ENCODE results near the gene NCKAP5.

NCKAP5 gene

GRCh38 chr2:132999421-132999820, 568.8 kb downstream of the NCKAP5 start:
- Histone ChIP-seq H3K4me1 (ENCODE audit: insufficient read depth, poor library complexity, severe bottlenecking) (no peaks in the 10 kb centered on the region), H3K27ac (ENCODE audit: poor library complexity, severe bottlenecking) (no peak overlapping the region), H3K36me3 (ENCODE audit: low read depth) (no peaks in the 10 kb centered on the region), H3K27me3 (ENCODE audit: insufficient read depth, poor library complexity, severe bottlenecking) (no peaks in the 10 kb centered on the region), H3K4me3 (ENCODE audit: severe bottlenecking) (no peak overlapping the region), H3K9me3 (ENCODE audit: severe bottlenecking) (no peaks in the 10 kb centered on the region)
- DNase-seq (ENCODE audit: low spot score): no peak
- ATAC-seq (ENCODE audit: low read depth): no peak
- TF ChIP-seq, protein P1, sequence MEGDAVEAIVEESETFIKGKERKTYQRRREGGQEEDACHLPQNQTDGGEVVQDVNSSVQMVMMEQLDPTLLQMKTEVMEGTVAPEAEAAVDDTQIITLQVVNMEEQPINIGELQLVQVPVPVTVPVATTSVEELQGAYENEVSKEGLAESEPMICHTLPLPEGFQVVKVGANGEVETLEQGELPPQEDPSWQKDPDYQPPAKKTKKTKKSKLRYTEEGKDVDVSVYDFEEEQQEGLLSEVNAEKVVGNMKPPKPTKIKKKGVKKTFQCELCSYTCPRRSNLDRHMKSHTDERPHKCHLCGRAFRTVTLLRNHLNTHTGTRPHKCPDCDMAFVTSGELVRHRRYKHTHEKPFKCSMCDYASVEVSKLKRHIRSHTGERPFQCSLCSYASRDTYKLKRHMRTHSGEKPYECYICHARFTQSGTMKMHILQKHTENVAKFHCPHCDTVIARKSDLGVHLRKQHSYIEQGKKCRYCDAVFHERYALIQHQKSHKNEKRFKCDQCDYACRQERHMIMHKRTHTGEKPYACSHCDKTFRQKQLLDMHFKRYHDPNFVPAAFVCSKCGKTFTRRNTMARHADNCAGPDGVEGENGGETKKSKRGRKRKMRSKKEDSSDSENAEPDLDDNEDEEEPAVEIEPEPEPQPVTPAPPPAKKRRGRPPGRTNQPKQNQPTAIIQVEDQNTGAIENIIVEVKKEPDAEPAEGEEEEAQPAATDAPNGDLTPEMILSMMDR (IDR thresholded peaks at IDR 0.05; ENCODE audit: poor library complexity, severe bottlenecking): no peak

GRCh38 chr2:132998221-132998620, 570.0 kb downstream of the NCKAP5 start:
- Histone ChIP-seq H3K36me3 (ENCODE audit: low read depth) (no peaks in the 10 kb centered on the region), H3K27me3 (ENCODE audit: insufficient read depth, poor library complexity, severe bottlenecking) (no peaks in the 10 kb centered on the region), H3K9me3 (ENCODE audit: severe bottlenecking) (no peaks in the 10 kb centered on the region), H3K4me3 (ENCODE audit: severe bottlenecking) (no peak overlapping the region), H3K4me1 (ENCODE audit: insufficient read depth, poor library complexity, severe bottlenecking) (no peaks in the 10 kb centered on the region), H3K27ac (ENCODE audit: poor library complexity, severe bottlenecking) (no peak overlapping the region)
- DNase-seq (ENCODE audit: low spot score) (no peak), ATAC-seq (ENCODE audit: low read depth) (no peak)
- TF ChIP-seq, protein P1 (IDR thresholded peaks at IDR 0.05; ENCODE audit: poor library complexity, severe bottlenecking): no peak

DNA sequence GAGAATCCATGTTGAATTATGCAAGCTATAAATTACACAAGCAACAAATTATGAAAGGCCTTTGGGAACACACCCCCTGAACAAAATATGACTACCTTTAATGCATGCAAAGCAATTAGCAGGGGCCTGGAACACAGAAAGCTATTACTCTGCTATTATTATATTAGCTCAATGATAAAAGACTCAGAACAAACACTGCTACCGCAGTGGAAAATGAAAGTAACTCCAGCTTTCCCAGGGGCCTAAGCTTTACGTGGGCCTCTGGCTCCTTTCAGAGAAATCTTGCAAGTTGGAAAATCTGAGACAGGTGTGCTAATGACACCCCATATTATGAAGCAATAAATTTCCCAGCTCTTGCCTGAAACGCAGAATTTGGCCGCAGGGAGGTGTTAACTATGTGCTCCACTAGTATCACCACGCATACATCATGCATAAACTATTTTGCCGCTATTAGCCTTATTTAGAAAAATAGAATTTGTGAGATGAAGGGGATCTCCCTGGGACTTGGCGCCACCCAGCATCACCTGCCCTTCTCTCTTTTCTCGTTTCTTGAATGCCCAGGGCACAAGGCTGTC, 576.7 kb downstream of the NCKAP5 start:
- no peaks in the 10 kb centered on the region for H3K27me3 ChIP-seq (ENCODE audit: insufficient read depth, poor library complexity, severe bottlenecking)
- TF ChIP-seq, protein P1 (IDR thresholded peaks at IDR 0.05; ENCODE audit: poor library complexity, severe bottlenecking): no peak
- no peaks in the 10 kb centered on the region for H3K4me1 ChIP-seq (ENCODE audit: insufficient read depth, poor library complexity, severe bottlenecking)
- DNase-seq (ENCODE audit: low spot score) (no peak), ATAC-seq (ENCODE audit: low read depth) (no peak)
- H3K4me3 ChIP-seq (ENCODE audit: severe bottlenecking): no peak overlapping the region
- no peaks in the 10 kb centered on the region for H3K36me3 ChIP-seq (ENCODE audit: low read depth)
- no peak overlapping the region for H3K27ac ChIP-seq (ENCODE audit: poor library complexity, severe bottlenecking)
- H3K9me3 ChIP-seq (ENCODE audit: severe bottlenecking): no peaks in the 10 kb centered on the region

- H3K27ac ChIP-seq (ENCODE audit: poor library complexity, severe bottlenecking): no peak overlapping the region
- no peak overlapping the region for H3K4me3 ChIP-seq (ENCODE audit: severe bottlenecking)
Measured at GRCh38 chr2:132984731-132985130, 583.5 kb downstream of the NCKAP5 start.

DNA sequence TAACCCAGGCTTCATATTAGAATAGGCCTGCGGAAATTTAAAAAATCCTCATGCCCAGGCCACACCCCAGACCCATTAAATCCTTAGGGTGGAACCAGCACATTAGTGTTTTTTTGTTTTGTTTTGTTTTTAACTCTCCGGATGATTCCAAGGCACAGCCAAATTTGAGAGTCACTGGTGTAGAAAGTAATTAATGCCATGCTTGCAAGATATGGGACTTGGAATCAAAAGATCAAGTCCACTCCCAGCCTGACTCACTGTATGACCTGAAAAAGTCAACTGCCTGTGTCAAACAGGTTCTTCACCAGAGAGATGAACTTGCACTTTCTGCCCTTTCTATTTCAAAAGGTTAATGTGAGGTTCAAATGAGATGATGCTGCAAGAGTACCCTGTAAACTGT, 588.0 kb downstream of the NCKAP5 start:
- H3K9me3 ChIP-seq (ENCODE audit: severe bottlenecking): no peaks in the 10 kb centered on the region

More at GRCh38 chr2:132984731-132985130, 583.5 kb downstream of the NCKAP5 start:
- DNase-seq (ENCODE audit: low spot score) (no peak), ATAC-seq (ENCODE audit: low read depth) (no peak)
- Histone ChIP-seq H3K36me3 (ENCODE audit: low read depth) (no peaks in the 10 kb centered on the region), H3K27me3 (ENCODE audit: insufficient read depth, poor library complexity, severe bottlenecking) (no peaks in the 10 kb centered on the region), H3K9me3 (ENCODE audit: severe bottlenecking) (no peaks in the 10 kb centered on the region), H3K4me1 (ENCODE audit: insufficient read depth, poor library complexity, severe bottlenecking) (no peaks in the 10 kb centered on the region)
- TF ChIP-seq, protein P1 (IDR thresholded peaks at IDR 0.05; ENCODE audit: poor library complexity, severe bottlenecking): no peak

More for the DNA sequence above, 588.0 kb downstream of the NCKAP5 start:
- ATAC-seq (ENCODE audit: low read depth) (no peak), DNase-seq (ENCODE audit: low spot score) (no peak)
- Histone ChIP-seq H3K4me1 (ENCODE audit: insufficient read depth, poor library complexity, severe bottlenecking) (no peaks in the 10 kb centered on the region), H3K36me3 (ENCODE audit: low read depth) (no peaks in the 10 kb centered on the region), H3K27me3 (ENCODE audit: insufficient read depth, poor library complexity, severe bottlenecking) (no peaks in the 10 kb centered on the region), H3K4me3 (ENCODE audit: severe bottlenecking) (no peak overlapping the region), H3K27ac (ENCODE audit: poor library complexity, severe bottlenecking) (no peak overlapping the region)
- TF ChIP-seq, protein P1 (IDR thresholded peaks at IDR 0.05; ENCODE audit: poor library complexity, severe bottlenecking): no peak

Data from RWPE2 (cell line).